MV-4-11 (cell line): ENCODE results near the gene DDX10.

Experiments used
- DNase-seq: peaks from one replicate; lab custom pipeline; 2025; lab: John Stamatoyannopoulos, UW

The DDX10 gene

DNA sequence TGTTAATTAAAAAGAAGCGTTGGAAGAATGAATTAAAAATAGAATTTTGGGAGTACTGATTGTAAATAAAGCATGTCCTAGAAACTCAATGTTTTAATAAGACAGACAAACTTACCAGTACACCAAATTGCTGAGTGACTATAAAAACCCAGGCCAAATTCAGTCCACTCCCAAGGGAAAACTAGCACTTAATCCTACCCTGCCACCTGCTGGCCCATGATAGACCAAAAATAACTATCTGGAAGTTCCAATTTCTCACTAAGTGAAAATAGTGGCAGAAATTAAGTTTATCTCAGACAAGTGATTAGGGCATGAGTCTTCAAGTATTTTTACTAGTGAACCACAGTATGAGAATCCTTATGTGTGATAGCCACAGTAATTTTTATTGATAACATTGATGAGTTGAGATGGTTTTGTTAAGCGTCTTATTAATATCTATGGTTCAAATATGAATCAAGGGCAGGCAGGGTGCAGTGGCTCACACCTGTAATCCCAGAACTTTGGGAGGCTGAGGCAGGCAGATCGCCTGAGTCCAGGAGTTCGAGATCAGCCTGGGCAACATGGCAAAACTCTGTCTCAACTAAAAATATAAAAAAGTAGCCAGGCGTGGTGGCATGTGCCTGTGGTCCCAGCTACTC is 9.8 kb upstream of the DDX10 start:
- DNase-seq = no peak

DNA sequence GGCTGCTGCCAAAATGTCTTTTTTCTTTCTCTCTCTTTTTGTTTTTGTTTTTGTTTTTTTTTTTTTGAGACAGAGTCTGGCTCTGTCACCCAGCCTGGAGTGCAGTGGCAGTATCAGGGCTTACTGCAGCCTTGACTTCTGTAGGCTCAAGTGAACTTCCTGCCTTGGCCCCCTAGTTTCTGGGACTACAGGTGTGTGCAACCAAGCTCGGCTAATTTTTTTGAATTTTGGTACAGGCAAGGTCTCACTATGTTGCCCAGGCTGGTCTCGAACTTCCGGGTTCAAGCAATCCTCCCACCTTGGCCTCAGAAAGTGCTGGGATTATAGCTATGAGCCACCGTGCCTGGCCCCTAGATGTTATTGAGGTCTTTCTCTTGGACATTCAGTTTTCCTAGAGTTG is 2.2 kb upstream of the DDX10 start:
- DNase-seq = no peak

DNA sequence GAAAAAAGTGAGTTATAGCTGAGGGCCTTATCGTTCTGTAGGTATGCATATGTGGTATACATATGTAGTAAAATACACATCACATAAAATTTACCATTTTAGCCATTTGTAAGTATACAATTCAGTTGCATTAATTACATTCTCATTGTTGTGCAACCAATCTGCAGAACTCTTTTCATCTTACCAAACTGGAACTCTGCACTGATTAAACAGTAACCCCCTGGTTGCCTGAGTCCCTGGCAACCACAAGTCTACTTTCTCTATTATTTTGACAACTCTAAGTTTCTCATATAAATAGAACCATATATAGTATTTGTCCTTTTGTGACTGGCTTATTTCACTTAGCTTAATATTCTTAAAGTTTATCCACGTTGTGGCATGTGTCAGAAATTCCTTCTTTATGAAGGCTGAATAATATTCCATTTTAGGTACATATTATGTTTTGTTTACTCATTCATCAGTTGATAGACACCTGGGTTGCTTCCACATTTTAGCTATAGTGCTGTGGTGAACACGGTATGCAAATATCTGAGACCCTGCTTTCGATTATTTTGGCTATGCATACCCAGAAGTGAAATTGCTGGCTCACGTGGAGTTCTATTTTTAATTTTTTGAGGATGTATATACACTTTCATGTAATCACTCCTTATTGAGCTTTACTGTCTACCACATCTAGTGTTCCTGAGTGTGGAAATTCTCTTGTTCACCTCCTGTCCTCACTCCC is 1.6 kb upstream of the DDX10 start:
- no peak for DNase-seq

DNA sequence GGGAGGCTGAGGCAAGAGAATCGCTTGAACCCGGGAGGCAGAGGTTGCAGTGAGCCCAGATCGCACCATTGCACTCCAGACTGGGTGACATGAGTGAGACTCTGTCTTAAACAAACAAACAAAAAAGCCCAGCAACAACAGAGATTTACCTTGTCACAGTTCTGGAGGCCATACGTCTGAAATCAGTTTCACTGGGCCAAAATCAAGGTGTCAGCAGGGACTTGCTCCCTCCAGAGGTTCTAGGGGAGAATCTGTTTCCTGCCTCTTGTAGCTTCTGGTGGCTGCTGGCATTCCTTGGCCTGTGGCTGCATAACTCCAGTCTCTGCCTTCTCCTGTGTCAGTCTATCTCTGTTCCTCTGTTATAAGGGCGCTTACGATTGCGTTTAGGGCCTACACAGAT is 1.5 kb downstream of the DDX10 start:
- no peak for DNase-seq

DNA sequence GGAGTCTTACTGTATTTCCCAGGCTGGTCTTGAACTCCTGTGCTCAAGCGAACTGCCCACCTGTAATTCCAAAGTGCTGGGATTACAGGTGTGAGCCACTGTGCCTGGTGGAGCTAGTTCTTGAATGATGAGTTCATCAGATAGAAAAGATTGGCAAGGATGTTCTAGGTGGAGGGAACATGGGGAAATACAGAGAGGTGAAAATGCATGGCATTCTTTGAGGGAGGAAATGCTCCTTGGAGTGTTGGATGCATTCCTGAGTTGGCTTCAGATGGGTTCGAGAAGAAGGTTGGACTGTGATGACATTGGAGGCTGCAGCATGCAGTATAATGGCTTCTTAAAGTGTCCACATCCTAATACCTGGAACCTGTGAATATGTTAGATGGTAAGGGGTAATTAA is 4.4 kb downstream of the DDX10 start:
- no peak for DNase-seq

DNA sequence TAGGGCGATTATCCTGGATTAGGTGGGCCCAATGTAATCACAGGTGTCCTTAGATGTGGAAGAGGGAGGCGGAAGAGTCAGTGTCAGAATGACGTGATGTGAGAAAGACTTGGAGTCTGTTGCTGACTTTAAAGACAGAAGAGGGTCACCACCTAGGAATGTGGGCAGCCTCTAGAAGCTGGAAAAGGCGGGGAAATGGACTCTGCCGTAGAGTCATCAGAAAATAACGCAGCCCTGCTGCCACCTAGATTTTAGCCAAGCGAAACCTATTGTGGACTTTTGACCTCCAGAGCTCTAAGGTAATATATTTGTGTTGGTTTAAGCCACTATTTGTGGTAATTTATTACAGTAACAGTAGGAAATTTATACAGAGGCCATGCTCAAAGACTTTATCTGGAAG is 4.8 kb downstream of the DDX10 start:
- no peak for DNase-seq

DNA sequence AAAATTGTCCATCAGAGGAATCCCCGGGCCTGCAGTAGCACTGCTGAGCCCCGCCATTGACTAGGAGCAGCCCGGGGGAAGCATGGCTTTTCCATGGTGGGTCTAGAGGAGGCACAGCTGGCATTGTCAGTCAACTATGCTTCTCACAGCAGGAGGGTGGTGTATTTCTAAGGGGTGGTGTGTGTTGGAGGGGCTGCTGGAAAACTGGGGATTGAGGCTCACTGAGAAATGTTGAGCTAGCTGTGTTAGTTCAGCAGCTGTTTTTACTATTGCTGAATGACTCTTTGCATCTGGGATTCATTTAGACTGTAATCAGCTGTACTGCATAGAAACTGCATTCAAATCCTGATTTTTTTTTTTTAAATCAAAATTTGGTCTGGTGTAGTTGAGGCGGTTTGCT is 5.6 kb downstream of the DDX10 start:
- DNase-seq = no peak

DNA sequence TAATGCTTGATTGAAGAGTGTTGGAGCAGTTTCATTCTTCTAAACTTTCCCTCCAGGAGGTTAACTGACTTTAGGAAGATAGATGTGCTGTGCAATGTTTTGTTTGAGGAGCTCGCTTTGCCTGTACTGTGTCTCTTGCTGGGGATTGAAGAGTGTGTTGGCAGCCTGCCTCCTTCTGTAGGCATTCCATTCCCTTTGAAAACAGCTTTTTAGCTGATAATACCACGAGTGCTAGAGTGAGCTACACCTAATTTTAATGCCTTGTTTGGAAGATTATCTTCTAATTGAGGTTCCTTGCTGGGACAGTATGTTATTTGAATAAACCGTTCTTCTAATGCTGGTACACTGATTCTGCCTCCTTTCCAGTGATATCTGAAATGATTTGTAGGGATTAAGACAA is 7.2 kb downstream of the DDX10 start:
- DNase-seq = no peak

DNA sequence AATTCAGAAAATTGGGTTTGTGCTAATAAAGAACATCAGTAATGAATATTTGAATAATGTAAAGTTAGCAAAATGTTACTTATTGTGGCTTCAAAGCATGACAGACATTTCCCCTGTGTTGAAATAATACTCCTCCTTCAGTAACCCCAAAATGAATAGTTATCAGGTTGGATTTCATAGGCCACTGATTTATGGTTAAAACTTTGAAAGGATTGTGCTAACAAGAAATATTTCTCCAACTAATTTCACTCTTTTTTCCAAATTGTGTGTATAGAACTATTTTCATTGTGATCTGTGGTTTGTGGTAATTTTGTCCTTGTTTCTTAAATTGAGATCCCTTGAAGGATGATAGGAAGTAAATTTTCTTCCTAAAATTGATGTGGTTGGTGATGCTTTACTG is 7.9 kb downstream of the DDX10 start:
- DNase-seq = no peak

DNA sequence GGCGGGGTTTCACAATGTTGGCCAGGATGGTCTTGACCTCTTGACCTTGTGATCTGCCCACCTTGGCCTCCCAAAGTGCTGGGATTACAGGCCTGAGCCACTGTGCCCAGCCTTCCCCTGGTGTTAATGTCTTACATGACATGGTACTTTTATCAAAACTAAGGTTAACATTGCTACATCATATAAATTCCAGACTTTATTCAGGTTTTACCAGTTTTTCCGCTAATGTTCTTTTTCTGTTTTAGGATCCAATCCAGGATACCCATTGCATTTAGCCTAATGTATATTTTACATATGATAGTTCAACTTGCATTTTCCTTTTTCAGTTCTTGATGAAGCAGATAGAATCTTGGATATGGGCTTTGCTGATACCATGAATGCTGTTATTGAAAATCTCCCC is 14.2 kb downstream of the DDX10 start:
- no peak for DNase-seq

DNA sequence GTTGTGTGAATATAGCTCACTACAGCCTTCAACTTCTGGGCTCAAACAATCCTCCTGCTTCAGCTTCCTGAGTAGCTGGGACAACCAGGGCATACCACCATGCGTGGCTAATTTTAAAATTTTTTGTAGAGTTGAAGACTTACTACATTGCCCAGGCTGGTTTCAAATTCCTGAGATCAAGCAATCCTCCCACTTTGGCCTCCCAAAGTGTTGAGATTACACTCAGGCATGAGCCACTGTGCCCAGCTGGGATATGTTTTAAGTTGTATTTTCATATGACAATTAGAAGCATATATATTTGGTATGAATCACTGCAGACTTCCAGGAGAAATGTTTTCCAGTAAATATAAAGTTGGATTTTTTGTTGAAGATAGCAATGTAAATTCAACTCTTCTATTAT is 15.4 kb downstream of the DDX10 start:
- DNase-seq = no peak

DNA sequence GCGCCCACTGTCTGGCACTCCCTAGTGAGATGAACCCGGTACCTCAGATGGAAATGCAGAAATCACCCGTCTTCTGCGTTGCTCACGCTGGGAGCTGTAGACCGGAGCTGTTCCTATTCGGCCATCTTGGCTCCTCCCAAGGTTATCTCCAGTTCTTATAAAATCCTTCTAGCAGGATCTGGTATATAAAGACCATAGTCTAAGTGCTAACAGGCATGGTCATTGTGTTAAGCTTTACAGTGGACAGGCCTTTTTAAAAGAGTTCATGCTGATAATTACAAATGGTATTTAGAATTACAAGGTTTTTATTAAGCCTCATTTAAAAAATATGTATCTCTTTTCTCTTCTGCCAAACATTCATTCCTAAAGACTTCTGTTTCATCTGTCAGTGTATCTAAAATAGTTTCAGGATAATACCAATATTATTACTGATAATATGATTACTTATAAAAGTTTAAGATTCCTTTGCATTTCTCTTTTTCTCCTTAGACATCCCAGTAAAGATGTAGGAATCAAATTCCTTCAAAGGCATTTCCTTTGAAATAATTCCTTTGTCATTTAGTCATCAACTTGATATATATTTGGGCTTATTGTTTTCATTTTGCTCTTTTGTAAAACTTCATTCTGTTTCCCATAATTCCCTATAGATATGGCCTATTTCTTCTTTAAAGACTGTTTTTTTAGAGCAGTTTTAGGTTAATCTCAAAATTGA is 20.7 kb downstream of the DDX10 start:
- no peak for DNase-seq

DNA sequence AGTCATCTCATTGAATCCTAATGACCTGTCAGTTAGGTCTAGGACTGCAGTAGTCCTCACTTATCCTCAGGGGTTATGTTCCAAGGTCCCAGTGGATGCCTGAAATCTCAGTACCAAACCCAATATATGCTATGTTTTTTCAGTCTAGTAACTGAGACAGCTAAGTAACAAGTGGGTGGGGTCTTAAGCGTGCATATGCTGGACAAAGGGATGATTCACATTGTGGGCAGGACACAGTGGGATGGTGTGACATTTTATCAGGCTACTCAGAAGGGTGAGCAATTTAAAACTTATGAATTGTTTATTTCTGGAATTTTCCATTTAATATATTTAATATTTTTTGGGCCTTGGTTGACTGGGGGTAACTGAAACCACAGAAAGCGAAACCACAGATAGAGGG is 29.0 kb downstream of the DDX10 start:
- no peak for DNase-seq

DNA sequence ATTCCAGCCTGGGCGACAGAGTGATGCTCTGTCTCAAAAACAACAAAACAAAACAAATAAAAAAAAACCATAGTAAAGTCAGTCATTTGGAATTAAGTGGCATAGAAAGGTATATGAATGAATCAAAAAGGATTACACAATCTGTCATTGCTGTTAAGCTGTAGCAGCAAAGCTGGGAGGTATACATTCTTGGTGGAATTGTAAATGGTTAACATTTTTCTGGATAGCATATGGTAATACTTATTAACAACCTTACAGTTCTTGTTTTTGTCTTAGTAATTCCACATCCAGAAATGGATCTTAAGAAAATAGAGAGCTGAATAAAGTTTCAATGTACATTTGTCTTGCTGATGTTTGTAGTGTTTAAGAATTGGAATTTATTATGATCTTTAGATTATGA is 30.0 kb downstream of the DDX10 start:
- no peak for DNase-seq

DNA sequence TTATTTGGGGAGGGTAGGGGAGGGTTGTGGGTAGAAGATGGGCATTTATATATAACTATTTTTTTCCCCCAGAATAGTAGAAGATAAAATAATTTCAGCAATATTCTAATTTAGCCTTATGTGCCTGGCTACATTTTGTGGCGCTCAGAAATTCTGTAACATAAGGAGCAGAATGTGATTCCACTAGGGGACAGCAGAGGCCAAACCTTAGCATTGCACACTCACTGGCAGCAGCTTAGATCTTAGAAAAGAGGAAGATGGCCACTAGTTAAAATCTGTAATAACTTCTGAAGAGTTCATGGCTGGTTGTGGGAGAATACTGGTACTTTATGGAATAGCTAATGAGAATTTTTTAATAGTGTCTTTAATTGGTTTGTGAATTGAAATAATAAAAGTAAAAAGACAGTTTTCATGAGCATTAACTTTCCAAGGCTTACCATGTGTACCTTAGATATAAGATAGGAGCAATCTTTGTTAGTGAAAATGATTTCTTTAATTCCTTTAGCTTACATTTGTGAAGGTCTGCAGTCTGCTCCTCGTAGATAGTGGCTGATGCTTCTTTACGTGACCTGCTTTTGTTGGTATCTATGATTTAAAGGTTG is 33.1 kb downstream of the DDX10 start:
- peak; percentile 83 for DNase-seq

DNA sequence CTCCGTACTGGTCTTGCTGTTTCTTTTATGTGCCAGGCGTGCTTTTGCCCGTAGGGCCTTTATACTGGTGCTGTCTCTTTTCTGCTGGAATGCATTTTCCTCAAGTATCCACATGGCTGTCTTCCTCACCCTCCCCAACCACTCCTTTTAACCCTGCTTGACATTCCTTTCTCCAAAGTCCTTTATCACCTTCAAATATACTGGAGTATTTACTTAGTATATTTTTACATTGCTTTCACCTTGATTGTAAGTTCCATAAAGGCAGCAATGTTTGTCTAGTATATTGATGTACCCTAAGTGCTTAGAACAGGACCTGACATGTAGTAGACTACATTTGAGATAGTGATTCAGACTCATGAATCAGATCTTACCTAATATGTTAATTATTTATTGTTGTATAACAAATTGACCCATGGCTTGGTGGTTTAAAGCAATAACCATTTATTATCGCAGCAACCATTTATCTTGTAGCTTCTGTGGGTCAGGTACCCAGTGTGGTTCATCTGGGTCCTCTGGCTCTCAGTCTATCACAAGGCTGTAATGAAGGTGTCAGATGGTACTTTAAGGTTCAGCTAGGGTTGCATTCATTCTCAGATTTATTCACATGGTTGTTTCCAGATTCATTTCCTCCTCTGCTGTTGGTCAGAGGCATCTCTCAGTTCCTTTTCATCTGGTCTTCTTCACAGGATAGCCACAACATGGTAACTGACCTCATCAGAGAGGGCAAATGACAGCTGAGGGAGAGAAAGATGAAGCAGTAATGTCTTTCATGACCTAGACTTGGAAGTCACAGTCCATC is 34.2 kb downstream of the DDX10 start:
- peak; percentile 51 for DNase-seq

DNA sequence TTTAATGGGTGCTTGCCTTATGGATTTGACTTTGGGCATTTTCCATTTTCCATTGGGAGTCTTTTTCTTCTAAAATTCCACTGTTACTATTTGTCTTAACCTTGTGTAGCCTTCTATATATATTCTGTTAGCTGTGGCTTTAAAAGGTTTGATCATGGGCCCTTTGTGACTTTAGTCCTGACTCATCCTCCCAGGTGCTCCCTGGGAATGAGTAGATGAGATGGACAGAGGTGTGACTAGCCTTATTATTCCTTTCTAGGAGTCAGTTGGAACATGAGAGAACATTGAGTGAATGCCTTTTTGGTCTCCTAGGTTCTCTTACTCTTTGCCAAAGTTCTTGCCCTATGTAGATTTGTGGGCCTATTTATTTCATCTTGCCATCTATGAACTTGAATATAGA is 39.0 kb downstream of the DDX10 start:
- DNase-seq = no peak

DNA sequence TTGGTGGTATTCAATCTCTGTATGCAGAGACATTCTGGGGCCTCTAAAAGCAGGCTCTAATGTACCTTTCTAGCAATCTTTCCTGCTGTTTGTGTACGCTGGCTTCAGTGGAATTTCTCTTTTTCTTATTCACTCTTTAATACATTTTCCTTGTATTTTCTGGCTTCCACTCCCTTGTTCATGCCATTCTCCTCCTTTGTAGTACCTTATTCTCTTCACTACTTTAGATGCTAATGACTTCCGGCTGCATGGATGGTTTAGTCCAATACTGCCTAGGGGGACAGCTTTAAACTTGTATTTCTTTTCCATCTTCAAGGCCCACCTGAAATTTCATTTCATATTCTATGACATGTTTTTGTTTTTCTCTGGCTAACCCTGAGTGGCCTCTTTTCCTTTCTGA is 40.2 kb downstream of the DDX10 start:
- no peak for DNase-seq

DNA sequence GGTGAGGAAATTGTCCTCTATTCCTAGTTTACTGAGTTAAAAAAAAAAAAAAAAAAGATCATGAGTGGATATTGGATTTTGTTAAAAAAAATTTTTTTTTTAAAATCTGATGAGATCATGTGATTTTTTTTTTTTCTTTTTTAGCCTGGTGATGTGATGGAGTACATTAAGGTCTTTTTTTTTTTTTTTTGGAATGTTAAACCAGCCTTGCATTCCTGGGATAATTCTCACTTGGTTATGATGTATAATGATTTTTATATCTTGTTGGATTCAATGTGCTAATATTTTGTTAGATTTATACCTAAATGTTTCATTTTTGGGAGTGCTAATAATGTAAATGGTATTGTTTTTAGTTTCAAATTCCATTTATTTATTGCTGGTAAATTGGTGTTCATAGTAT is 43.3 kb downstream of the DDX10 start:
- DNase-seq = no peak

DNA sequence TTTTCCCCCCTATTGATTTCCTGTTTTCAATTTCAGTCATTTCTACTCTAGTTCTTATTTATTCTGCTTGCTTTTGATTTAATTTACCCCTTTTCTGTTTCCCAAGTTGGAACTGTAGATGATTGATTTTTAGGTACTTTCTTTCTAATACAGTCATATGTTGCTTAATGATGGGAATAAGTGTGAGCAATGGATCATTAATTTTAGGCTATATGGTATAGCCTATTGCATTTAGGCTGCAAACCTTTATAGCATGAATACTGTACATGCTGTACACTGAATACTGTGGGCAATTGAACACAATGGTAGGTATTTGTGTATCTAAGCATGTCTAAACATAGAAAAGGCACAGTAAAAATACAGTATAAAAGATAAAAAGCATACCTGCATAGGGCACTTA is 44.9 kb downstream of the DDX10 start:
- DNase-seq = no peak

DNA sequence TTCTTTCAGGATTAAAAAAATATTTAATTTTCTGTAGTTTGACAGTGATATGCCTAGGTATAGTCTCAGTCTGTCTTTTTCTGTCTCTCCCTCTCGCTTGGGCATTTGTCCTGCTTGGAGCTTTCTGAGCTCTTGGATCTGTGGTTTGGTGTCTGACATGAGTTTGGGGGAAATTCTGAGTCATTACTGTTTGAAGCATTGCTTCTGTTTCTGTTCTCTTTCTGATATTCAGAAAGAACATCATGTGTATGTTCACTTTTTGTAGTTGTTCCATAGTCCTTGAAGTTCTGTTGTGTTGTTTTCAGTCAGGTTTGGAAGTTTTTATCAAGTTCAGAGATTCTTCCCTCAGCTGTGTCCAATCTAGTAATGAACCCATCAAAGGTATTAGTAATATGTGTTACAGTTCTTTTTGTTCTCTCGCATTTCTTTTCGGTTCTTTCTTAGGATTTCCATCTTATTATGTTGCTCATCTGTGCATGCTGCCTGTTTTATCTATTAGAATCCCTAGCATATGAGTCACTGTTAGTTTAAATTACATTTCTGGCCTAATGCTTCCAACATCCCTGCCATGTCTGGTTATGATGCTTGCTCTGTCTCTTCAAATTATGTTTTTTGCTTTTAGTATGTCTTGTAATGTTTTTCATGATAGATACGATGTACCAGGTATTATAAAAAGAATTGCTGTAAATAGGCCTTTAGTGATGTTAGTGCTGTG is 48.4 kb downstream of the DDX10 start:
- peak; percentile 86 for DNase-seq

DNA sequence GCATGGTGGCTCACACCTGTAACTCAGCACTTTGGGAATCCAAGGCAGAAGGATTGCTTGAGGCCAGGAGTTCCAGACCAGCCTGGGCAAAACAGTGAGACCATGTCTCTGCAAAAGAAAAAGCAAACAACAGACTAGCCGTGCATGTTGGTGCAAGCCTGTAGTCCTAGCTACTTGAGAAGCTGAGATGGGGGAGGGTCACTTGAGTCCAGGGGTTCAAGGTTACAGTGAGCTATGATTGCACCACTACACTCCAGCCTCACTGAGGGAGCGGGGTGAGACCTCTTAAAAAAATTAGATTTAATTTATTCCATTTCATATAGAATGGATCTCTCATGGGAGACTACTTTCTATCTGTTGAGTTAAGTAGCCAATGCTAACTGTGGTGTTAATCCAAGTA is 50.4 kb downstream of the DDX10 start:
- no peak for DNase-seq
